Subcutaneous adipose tissue (tissue), 4 donors: ENCODE measurements around the gene GNB1. TPM values are rescaled to one million over a fixed set of nuclear protein-coding genes. Genes with fewer than 3 reads are reported as not detected.

Experiments
- total RNA-seq, 4 donors: library from RNA; depleted of rRNA; stranded (reverse); fragments of >200 nt; gene quantifications; one replicate each; pipeline ENCODE4 v1.1.0, GENCODE V29; 2016
- TF ChIP-seq, protein P1 (sequence below): fragments of 450-650 bp; IDR thresholded peaks from one replicate; pipeline ENCODE4 v1.5.1; 2016; ENCODE audit warnings: low read depth, mild to moderate bottlenecking, control low read depth, antibody characterized with exemption, moderate library complexity

GNB1 gene
- total RNA-seq, 4 donors from 2014 or later = 157 to 173 (median 164) TPM

DNA sequence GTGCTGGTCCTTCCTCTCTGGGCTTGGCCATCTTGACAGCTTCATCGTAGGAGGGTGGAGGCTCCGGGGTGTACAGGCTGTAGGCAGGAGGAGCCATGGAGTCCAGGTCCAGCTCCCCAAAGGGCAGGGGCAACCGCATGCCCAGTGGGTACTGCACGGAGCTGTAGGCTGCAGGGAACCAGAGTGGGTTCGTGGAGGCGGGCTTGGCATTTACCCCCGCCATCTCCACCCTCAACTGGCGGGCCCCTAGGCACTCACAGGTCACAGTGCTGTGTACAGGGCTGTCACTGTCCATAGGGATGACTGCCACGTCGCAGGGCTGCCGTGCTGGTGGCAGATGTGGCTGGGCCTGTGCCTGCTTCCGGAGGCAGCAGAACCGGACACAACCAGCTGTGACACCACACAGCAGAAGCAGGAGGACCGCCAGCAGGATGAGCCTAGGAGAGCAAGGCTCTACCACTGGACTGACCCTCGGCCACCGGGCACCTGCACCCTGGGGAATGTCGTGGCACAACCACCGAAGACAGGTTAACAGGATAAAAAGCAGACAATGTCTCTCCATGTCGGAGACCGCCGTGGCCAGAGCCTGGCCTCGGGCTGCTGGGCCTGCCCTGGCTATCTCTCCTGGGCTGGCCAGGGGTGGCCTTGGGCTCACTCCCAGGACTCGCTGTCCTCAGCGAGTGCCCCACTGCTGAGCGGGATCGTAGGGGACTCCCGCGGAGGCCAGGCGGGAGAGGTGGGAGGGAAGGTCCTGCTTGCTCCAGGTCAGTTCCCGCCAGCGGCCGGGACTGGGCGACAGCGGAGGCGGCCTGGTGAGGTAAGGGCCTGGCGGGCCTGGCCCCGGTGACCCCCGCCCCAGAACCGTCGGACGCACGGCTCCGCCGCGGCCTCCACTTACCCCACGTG lies 27.4 kb upstream of the GNB1 start:
- TF ChIP-seq, protein P1, sequence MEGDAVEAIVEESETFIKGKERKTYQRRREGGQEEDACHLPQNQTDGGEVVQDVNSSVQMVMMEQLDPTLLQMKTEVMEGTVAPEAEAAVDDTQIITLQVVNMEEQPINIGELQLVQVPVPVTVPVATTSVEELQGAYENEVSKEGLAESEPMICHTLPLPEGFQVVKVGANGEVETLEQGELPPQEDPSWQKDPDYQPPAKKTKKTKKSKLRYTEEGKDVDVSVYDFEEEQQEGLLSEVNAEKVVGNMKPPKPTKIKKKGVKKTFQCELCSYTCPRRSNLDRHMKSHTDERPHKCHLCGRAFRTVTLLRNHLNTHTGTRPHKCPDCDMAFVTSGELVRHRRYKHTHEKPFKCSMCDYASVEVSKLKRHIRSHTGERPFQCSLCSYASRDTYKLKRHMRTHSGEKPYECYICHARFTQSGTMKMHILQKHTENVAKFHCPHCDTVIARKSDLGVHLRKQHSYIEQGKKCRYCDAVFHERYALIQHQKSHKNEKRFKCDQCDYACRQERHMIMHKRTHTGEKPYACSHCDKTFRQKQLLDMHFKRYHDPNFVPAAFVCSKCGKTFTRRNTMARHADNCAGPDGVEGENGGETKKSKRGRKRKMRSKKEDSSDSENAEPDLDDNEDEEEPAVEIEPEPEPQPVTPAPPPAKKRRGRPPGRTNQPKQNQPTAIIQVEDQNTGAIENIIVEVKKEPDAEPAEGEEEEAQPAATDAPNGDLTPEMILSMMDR = no peak

DNA sequence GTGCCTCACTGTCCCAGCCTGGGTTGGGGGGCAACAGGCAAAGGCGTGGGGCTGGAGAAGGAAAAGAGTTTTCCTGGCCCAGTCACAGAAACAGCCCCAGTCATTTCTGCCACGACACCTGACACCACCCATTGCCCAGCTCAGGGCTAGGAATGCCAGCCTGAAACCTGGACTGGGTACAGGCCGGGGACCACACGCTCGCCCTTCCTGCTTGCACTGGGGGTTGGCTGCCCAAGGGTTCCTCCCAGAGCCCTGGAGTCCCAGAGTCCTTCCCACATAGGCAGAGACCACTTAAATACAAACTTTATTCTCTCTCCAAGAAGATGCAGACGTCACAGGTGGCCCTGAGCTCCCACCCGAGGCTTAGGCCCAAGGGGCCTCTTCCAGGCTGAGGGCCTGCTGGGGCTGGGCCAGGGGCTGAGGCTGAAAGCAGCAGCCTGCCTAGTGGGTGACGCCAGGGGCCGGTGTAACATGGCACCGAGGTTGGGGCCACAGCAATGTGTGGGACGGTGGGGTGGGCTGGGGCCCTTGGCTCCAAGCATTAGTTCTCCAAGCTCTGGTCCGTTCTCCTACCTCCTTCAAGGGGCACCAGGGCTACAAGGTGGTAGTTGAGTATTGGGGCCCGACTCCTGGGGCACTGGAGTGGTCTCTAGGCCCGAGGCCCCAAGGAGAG lies 26.6 kb upstream of the GNB1 start:
- TF ChIP-seq, protein P1 = no peak

DNA sequence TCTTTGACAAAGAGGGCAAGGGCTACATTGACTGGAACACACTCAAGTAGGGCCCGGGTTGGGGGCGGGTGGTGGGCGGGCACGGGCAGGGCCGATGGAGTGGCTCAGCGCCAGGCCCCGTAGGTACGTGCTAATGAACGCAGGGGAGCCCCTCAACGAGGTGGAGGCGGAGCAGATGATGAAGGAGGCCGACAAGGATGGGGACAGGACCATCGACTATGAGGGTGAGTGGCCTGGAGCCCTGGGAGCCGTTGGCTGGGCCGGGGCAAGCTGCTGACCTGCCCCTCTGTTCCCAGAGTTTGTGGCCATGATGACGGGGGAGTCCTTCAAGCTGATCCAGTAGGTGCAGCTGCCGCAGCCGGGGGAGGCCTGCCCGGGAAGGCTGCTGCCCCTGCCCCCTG lies 26.0 kb upstream of the GNB1 start:
- TF ChIP-seq, protein P1 = no peak

DNA sequence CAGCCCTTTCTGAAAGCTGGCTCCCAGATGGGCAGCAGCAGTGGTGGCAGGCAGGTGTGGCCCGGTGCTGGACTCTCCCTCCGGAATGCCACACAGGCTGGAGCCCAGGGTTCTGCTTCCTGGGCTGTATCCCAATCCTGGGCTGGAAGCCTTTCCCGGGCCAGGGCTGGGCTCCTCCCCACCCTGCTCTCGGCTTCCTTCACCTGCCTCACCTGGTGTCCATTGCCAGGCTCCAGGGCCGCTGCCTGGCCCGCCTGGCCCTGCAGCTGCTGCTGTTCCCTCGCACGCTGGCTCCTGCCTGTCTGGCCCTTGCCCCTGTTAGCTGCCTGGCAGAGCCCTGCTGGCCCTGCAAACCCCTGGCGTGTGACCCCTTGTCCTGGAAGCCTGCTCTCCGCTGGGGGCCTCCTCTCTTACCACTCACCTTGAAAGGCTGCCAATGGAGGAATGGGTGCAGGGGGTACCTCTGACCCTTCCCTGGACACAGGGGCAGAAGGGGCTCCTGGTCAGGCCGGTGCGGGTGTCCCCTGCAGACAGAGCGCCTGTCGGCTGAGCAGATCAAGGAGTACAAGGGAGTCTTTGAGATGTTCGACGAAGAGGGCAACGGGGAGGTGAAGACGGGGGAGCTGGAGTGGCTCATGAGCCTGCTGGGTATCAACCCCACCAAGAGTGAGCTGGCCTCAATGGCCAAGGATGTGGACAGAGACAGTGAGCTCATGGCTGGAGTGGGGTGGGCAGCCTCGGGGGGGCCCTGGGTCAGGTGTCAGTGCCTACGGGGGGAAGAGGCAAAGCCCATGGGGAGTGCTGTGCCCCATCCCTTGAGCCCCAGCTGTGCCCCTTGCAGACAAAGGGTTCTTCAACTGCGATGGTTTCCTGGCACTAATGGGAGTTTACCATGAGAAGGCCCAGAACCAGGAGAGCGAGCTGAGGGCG lies 25.3 kb upstream of the GNB1 start:
- TF ChIP-seq, protein P1 = no peak

DNA sequence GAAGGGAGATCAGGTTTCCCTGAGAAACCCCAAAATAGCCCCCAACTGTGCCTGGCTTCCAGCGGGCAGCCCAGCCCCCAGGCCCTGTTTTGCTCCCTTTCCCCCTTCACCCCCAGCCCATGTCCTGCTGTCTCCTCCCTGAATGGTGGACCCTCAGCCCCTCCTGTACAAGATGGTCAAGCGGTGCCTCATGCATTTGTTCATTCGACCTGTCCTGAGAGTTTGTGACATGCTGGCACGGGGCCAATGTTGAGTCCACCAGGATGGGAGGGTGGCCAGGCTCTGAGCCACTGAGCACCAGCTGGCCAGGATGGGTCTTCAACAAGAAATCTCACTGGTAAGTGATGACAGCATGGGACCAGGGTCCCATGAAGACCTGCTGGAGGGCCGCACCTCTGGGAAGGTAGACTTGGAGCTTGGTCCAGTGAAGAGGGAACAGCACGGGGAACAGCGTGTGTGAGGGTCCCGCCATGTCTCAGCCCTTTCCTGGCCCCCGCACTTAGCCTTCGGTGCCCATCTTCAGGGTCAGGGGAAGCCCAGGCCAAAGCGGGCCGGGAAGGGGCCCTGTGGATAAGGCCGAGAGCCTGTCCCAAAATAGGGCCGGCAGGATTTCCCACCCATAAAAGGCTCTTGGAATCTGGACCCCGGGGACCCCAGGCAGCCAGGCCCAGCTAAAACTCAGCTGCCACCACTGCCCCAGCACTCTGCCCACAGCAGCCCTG lies 24.2 kb upstream of the GNB1 start, which contains the start of gene CALML6:
Gene CALML6 (plus strand): TSS at position 290 of the 722 bp plus-strand sequence. CDS start 21 bp downstream, at position 311.
- TF ChIP-seq, protein P1 = no peak

DNA sequence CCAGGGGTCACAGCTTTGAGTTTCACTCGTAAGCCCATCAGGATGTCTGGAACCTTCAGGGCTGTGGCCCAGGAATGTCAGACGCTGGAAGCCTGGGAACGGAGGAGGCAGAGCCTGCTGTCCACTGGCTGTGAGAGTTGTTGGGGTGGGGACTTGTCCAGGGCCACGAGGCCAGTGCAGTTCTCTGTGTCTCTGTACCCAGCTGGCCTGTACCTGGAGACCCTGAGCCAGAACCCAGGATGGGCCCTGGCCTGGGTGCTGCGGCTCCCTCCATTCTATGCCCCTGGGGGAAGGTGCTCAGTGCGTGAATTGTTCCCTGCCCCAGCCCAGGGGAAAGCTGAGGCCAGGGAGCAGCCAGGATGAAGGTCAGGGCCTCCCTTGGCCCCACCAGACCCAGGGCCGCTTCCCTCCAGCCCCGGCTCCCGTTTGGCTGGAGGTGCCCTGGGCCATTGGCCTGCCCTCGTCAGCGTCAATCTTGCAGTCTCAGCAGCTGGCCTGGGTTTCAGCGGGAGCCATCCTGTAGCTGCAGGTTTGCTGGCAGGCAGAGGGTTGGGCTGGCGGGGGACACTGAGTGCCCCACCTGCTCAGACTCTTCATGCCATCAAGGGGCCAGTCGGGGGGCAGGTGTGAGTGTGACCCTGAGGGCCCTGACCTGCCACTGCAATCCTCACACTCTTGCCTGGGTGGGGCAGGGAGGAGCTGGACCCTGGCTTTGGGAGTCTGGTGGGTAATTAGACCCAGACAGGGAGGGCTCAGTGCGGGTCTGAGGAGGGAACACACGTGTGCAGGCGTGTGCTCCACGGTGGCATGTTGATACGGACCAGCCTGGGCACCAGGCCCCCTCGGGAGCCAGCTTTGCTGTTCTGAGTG lies 23.4 kb upstream of the GNB1 start:
- TF ChIP-seq, protein P1 = no peak
